ENCODE results near the gene CPNE5. TPM values are rescaled to one million over a fixed set of nuclear protein-coding genes. Genes with fewer than 3 reads are reported as not detected.

CPNE5 gene
- total RNA-seq, 2 experiments from 2014 or later = 1.5 to 1.8 TPM

- H3K27me3 Mint-ChIP-seq = no peaks in the 10 kb centered on the region
- peaks cover 10% of the 10 kb centered on the region for H3K4me1 Mint-ChIP-seq (ENCODE audit: low read depth)
- ChIA-PET POLR2A (no interaction called here), CTCF (interaction anchor here (1.4 kb wide), 1 partner anchor 15 kb away, joined by 4 read pairs; no protein-coding TSS in a partner anchor)
- no peak for DNase-seq
- H3K4me3 Mint-ChIP-seq = no peak overlapping the region
- H3K9me3 Mint-ChIP-seq = peaks cover 6% of the 10 kb centered on the region
- intact Hi-C loops (cut with micrococcal nuclease) = no loop called here
- peaks cover 3% of the 10 kb centered on the region for H3K36me3 Mint-ChIP-seq
- H3K27ac Mint-ChIP-seq = no peak overlapping the region
Observed at GRCh38 chr6:36743538-36744303, 95.5 kb downstream of the CPNE5 start.

DNA sequence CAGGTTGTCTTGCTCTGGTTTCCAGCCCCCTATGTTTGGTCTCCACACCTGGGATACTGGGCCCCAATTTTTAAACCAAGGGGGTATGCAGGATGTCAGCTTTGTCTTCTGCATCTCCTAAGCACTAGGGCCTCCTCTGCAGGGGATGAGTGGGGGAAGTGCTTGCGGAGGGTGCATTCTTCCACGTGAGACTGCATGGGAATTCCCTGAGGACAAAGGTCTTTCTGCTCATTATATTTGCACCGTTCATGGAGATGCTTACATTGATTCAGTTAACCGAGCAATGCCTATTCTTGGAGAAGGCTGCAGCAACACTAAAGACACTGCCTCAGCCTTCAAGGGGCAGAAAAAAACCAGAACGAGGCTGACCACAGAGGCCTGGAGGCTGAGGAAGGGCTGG is 96.2 kb downstream of the CPNE5 start:
- Mint-ChIP-seq H3K9me3 (no peaks in the 10 kb centered on the region), H3K27ac (no peak overlapping the region), H3K36me3 (no peaks in the 10 kb centered on the region), H3K4me1 (ENCODE audit: low read depth) (peaks cover 10% of the 10 kb centered on the region), H3K4me3 (no peak overlapping the region), H3K27me3 (no peaks in the 10 kb centered on the region)
- POLR2A ChIA-PET = no interaction called here
- intact Hi-C loops (cut with micrococcal nuclease) = no loop called here
- DNase-seq = no peak
- CTCF ChIA-PET = interaction anchor here (1.4 kb wide), 1 partner anchor 16 kb away, joined by 4 read pairs; no protein-coding TSS in a partner anchor

DNA sequence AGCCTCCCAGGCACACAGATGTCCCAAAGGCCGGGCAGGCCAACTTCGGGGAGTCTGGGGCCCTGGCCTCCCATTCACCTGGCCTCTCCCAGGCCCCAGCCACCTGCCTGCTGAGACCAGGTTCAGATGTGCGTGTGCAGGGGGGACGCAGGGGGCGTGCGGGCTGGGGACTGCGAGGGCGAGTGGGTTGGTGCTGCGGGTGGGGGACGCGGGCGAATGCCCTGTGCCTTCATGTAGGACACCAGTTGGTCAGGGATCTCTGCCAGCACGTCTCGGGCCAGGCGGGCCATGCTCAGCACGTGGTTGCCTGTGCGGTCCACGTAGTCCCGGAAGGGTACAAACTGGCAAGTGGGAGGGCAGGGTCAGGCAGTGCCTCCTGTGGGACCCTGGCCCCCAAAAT is 97.1 kb downstream of the CPNE5 start:
- Mint-ChIP-seq H3K27ac (no peak overlapping the region), H3K4me3 (no peak overlapping the region), H3K9me3 (no peaks in the 10 kb centered on the region), H3K27me3 (no peaks in the 10 kb centered on the region), H3K4me1 (ENCODE audit: low read depth) (peaks cover 10% of the 10 kb centered on the region), H3K36me3 (no peaks in the 10 kb centered on the region)
- ChIA-PET POLR2A (no interaction called here), CTCF (no interaction called here)
- no peak for DNase-seq
- intact Hi-C loops (cut with micrococcal nuclease) = no loop called here

- DNase-seq = no peak
- Mint-ChIP-seq H3K27me3 (no peaks in the 10 kb centered on the region), H3K36me3 (no peaks in the 10 kb centered on the region), H3K4me3 (no peak overlapping the region), H3K9me3 (no peaks in the 10 kb centered on the region), H3K4me1 (ENCODE audit: low read depth) (peaks cover 10% of the 10 kb centered on the region), H3K27ac (no peak overlapping the region)
- ChIA-PET CTCF (interaction anchor here (0.6 kb wide), 1 partner anchor 126 kb away, joined by 3 read pairs; no protein-coding TSS in a partner anchor), POLR2A (no interaction called here)
- intact Hi-C loops (cut with micrococcal nuclease) = no loop called here
Observed at GRCh38 chr6:36740818-36741179, 98.4 kb downstream of the CPNE5 start.

GRCh38 chr6:36739947-36740817 is 99.1 kb downstream of the CPNE5 start:
- intact Hi-C loops (cut with micrococcal nuclease) = no loop called here
- POLR2A ChIA-PET = no interaction called here
- H3K27ac Mint-ChIP-seq = no peak overlapping the region
- DNase-seq = no peak
- CTCF ChIA-PET = interaction anchor here (0.6 kb wide), 1 partner anchor 125 kb away, joined by 3 read pairs; no protein-coding TSS in a partner anchor
- H3K9me3 Mint-ChIP-seq = no peaks in the 10 kb centered on the region
- H3K36me3 Mint-ChIP-seq = no peaks in the 10 kb centered on the region
- H3K4me3 Mint-ChIP-seq = no peak overlapping the region
- no peaks in the 10 kb centered on the region for H3K27me3 Mint-ChIP-seq
- H3K4me1 Mint-ChIP-seq (ENCODE audit: low read depth) = peaks cover 10% of the 10 kb centered on the region

DNA sequence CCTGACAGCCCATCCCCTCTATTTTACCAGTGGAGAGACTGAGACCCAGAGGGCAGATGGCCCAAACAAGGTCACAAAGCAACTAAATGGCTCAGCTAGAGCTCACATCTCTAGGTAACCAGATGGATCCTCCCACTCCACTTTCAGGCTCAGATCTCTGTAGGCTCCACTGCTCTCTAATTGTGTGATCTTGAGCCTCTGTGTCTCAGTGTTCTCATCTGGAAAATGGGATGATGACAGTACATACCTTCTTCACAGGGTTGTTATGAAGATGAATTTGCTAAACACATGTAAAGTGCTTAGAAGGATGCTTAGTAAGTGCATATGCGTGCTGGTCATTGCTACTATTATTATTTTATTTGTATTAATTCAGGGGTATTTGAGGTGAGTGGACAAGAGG is 101.1 kb downstream of the CPNE5 start:
- H3K36me3 Mint-ChIP-seq = no peaks in the 10 kb centered on the region
- H3K9me3 Mint-ChIP-seq = no peaks in the 10 kb centered on the region
- CTCF ChIA-PET = no interaction called here
- POLR2A ChIA-PET = no interaction called here
- no peak overlapping the region for H3K4me3 Mint-ChIP-seq
- intact Hi-C loops (cut with micrococcal nuclease) = no loop called here
- H3K27ac Mint-ChIP-seq = no peak overlapping the region
- DNase-seq = no peak
- H3K27me3 Mint-ChIP-seq = no peaks in the 10 kb centered on the region
- H3K4me1 Mint-ChIP-seq (ENCODE audit: low read depth) = peaks cover 11% of the 10 kb centered on the region

GRCh38 chr6:36737043-36737785 is 102.0 kb downstream of the CPNE5 start:
- no peak for DNase-seq
- Mint-ChIP-seq H3K9me3 (no peaks in the 10 kb centered on the region), H3K36me3 (no peaks in the 10 kb centered on the region), H3K27ac (no peak overlapping the region), H3K4me1 (ENCODE audit: low read depth) (peaks cover 11% of the 10 kb centered on the region), H3K27me3 (no peaks in the 10 kb centered on the region), H3K4me3 (no peak overlapping the region)
- ChIA-PET CTCF (no interaction called here), POLR2A (no interaction called here)
- intact Hi-C loops (cut with micrococcal nuclease) = no loop called here

DNA sequence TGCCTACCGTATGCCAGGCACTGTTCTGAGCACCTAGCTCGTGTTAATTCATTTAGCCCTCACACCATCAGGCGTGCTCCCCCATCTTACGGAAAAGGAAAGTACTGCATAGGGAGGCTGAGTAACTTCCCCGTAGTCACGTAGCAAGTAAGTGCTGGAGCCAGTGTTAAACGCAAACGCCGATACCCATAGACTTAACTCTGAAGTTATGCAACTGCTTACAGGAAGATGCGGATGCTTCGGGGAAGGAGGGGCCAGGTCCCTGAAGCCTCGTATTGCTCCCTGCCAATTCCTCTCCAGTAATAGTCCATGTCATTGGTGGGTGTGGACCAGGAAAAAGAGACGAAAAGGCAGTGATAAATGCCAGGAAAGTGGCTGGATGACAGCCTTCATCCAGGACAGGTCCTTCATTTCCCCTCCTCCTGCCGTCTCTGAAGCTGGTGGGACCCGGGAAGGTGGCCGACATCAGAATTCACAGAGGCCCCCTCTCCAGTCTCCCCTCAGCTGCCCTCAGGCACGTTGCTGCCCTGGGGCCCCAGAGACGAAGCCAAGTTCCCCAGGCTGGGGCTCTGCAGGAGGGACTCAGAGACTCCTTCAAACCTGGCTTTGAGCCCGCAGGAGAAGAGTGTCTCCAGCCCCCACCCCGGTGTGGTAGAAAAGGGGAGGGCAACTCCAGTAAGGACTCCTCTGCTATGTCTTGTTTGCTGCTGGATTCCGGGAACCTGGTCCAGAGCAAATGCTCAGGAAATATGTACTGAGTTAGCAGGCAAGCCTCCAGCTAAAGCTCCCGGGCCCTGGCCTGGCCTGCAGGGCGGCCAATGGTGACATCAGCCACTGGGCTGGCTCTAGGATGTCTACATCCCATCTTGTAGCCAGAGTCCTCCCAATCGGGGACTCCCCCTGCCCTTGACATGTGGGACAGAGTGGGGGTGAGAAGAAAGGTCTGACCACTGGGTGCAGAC is 103.9 kb downstream of the CPNE5 start:
- peaks cover 11% of the 10 kb centered on the region for H3K4me1 Mint-ChIP-seq (ENCODE audit: low read depth)
- H3K36me3 Mint-ChIP-seq = no peaks in the 10 kb centered on the region
- peak overlapping the region; percentile 31 for H3K4me3 Mint-ChIP-seq
- intact Hi-C loops (cut with micrococcal nuclease) = loop anchor here (2.0 kb wide), 1 partner anchor 17 kb away; no protein-coding TSS in a partner anchor
- H3K27ac Mint-ChIP-seq = peak overlapping the region; percentile 50
- no peaks in the 10 kb centered on the region for H3K27me3 Mint-ChIP-seq
- POLR2A ChIA-PET = no interaction called here
- CTCF ChIA-PET = interaction anchor here (0.6 to 3.6 kb wide), 4 partner anchors 24 to 300 kb away, joined by 3 to 19 read pairs (median 4); no protein-coding TSS in a partner anchor
- H3K9me3 Mint-ChIP-seq = no peaks in the 10 kb centered on the region
- peak; percentile 55 for DNase-seq

DNA sequence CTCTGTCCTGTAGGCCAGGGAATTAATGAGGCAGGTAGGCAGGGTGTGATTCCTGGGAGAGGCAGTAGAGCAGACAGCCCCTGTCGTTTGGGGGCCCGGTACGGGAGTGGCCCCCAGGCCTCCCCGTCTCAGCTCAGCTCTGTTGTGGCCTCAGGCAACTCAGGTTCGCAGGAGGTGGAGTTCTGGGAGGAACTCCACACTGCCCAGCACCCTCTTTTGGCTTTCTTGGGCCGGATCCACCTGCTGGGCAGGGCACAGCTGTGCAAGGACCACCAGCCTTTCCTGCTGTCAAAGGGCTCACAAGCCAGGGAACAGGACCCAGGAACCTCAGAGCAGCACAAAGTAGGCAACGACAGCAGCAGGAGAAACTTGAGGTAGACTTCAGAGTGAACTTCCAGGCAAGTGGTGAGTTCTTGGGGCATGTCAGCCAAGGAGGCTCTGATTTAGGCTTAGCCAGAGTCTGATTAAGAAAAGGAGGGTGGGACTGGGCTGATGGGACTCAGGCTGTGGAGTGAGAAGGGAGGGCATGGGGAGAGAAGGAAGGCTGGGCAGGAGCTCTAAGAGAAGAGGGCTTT is 104.7 kb downstream of the CPNE5 start:
- DNase-seq = no peak
- intact Hi-C loops (cut with micrococcal nuclease) = loop anchor here (2.0 kb wide), 1 partner anchor 18 kb away; no protein-coding TSS in a partner anchor
- CTCF ChIA-PET = interaction anchor here (0.6 to 3.6 kb wide), 2 partner anchors 25 to 155 kb away, joined by 3 to 19 read pairs; no protein-coding TSS in a partner anchor
- peak overlapping the region; percentile 31 for H3K4me3 Mint-ChIP-seq
- H3K36me3 Mint-ChIP-seq = no peaks in the 10 kb centered on the region
- H3K27ac Mint-ChIP-seq = peak overlapping the region; percentile 50
- H3K9me3 Mint-ChIP-seq = no peaks in the 10 kb centered on the region
- H3K4me1 Mint-ChIP-seq (ENCODE audit: low read depth) = peaks cover 11% of the 10 kb centered on the region
- H3K27me3 Mint-ChIP-seq = no peaks in the 10 kb centered on the region
- POLR2A ChIA-PET = no interaction called here

DNA sequence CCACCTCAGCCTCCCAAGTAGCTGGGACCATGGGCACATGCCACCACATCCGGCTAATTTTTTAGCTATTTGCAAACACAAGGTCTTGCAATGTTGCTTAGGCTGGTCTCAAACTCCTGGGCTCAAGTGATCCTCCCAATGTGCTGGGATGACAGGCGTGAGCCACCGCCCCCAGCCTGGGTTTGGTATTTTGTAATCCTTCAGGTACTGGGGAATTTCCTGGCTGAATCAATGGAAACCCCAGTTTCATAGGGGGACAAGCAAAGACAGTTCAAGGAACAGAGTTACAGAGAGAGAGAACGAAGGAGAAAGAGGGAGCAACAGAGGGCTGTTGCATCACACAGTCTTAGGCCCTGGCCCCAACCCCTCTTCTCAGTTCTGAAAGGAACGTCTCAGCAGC is 105.9 kb downstream of the CPNE5 start:
- POLR2A ChIA-PET = interaction anchor here (1.0 kb wide), 1 partner anchor 54 kb away, joined by 4 read pairs; the partner anchor contains the start of gene CDKN1A
- Mint-ChIP-seq H3K36me3 (no peaks in the 10 kb centered on the region), H3K4me1 (ENCODE audit: low read depth) (peaks cover 12% of the 10 kb centered on the region)

More for the DNA sequence above, 105.9 kb downstream of the CPNE5 start:
- Mint-ChIP-seq H3K9me3 (no peaks in the 10 kb centered on the region), H3K27me3 (no peaks in the 10 kb centered on the region), H3K4me3 (no peak overlapping the region), H3K27ac (no peak overlapping the region)
- DNase-seq = no peak
- CTCF ChIA-PET = interaction anchor here (0.6 to 3.6 kb wide), 3 partner anchors 26 to 212 kb away, joined by 3 to 19 read pairs (median 3); no protein-coding TSS in a partner anchor
- intact Hi-C loops (cut with micrococcal nuclease) = no loop called here

Data from activated CD4-positive, alpha-beta memory T cell treated with anti-CD3 and anti-CD28 coated beads for 36 hours (primary cell).